K562 (cell line): ENCODE data around the gene SYNRG. TPM values are rescaled to one million over a fixed set of nuclear protein-coding genes. Genes with fewer than 3 reads are reported as not detected.

ENCODE experiments used
- ATAC-seq: fragments of 200-7000 bp; cut with Tn5 transposase; 3 replicates; pipeline ENCODE4 v1.9.1; 2020; ENCODE audit warnings: moderate library complexity
- BruUV-seq: library from RNA; stranded (reverse); fragments of 400-500 nt; replicated peaks from 2 replicates; lab custom pipeline; 2021; lab: Mats Ljungman, UMichigan
- CTCF ChIA-PET: fragments of 300-600 bp; formaldehyde crosslinking; extraction: SDS; loops from one replicate; lab custom pipeline; 2021; ENCODE audit warnings: low intra/inter-chr PET ratio; lab: Yijun Ruan, JAX
- POLR2A ChIA-PET: fragments of 300-600, 350-650 bp; sonication (Branson Sonifier 250); formaldehyde crosslinking; extraction: SDS; loops from one replicate; lab custom pipeline; 2021; ENCODE audit warnings: antibody characterized with exemption, inconsistent platforms; lab: Yijun Ruan, JAX
- DNase-seq, 4 experiments: peaks; one replicate each; pipeline versions ENCODE4 v3.0.0 to v3.0.0-alpha.2; 2011 to 2018; ENCODE audit warnings: low spot score in 3 of 4, mixed read lengths in 3 of 4; ENCODE audit errors: extremely low read depth in 1 of 4
- FAIRE-seq: peaks from 2 replicates; lab custom pipeline; 2011; peaks lifted over from hg19 to GRCh38; lab: Jason Lieb, UNC
- H2AFZ ChIP-seq: 2 replicates; pipeline ENCODE4 v1.6.0; 2011; ENCODE audit warnings: low read depth, low read length, control low read depth, inconsistent platforms
- H3K27ac ChIP-seq: fragments of 200-600 bp; 3 replicates; pipeline ENCODE4 v1.8.0; 2011; ENCODE audit warnings: low read depth, mild to moderate bottlenecking, control low read depth, inconsistent platforms, low read length, moderate library complexity, mixed read lengths; ENCODE audit errors: extremely low read depth
- H3K27me3 ChIP-seq, 2 experiments: fragments of 300-600 bp in 1 of 2; 2 replicates in 1 of 2; 3 replicates in 1 of 2; pipeline versions ENCODE4 v1.6.0 to v1.8.0; 2011; ENCODE audit warnings: inconsistent platforms in 2 of 2, low read length in 2 of 2, mild to moderate bottlenecking in 1 of 2, mixed read lengths in 1 of 2, moderate library complexity in 1 of 2; ENCODE audit not compliant: control insufficient read depth in 2 of 2, insufficient read depth in 2 of 2
- H3K36me3 ChIP-seq: fragments of 300-600 bp; 3 replicates; pipeline ENCODE4 v1.8.0; 2011; ENCODE audit warnings: mild to moderate bottlenecking, low read length, inconsistent platforms; ENCODE audit not compliant: control insufficient read depth, insufficient read depth
- H3K4me1 ChIP-seq, 2 experiments: fragments of 200-600 bp in 1 of 2; replicated peaks in 1 of 2; 2 replicates in 1 of 2; 3 replicates in 1 of 2; pipeline versions ENCODE4 v1.5.1 to v1.8.0; 2011; ENCODE audit warnings: inconsistent platforms in 2 of 2, low read length in 2 of 2, mild to moderate bottlenecking in 1 of 2, mixed read lengths in 1 of 2, moderate library complexity in 1 of 2; ENCODE audit not compliant: control insufficient read depth in 2 of 2, insufficient read depth in 2 of 2
- H3K4me2 ChIP-seq: 2 replicates; pipeline ENCODE4 v1.6.1; 2011; ENCODE audit warnings: low read length, control low read depth, inconsistent platforms, mixed read lengths; ENCODE audit not compliant: insufficient read depth
- H3K4me3 ChIP-seq: fragments of 200-600 bp; sonication (generic), shearing (Covaris generic); 2 replicates; pipeline ENCODE4 v1.5.1; 2016; ENCODE audit warnings: control low read depth, inconsistent platforms
- H3K79me2 ChIP-seq: fragments of 200-600 bp; 3 replicates; pipeline ENCODE4 v1.8.0; 2011; ENCODE audit warnings: low read length, inconsistent platforms; ENCODE audit not compliant: control insufficient read depth, insufficient read depth
- H3K9ac ChIP-seq, 2 experiments: 2 replicates each; pipeline versions ENCODE4 v1.6.0 to v1.6.1; 2011; ENCODE audit warnings: low read depth in 2 of 2, low read length in 2 of 2, control low read depth in 1 of 2, inconsistent platforms in 1 of 2, mild to moderate bottlenecking in 1 of 2, mixed read lengths in 1 of 2; ENCODE audit not compliant: insufficient read depth in 1 of 2
- H3K9me1 ChIP-seq: one replicate; pipeline ENCODE4 v1.6.0; 2011; ENCODE audit warnings: inconsistent platforms, mild to moderate bottlenecking, low read length, moderate library complexity; ENCODE audit not compliant: control insufficient read depth, insufficient read depth
- H3K9me3 ChIP-seq: replicated peaks from 2 replicates; pipeline ENCODE4 v1.5.1; 2011; ENCODE audit warnings: low read depth, low read length, inconsistent platforms; ENCODE audit not compliant: control insufficient read depth, insufficient read depth
- H4K20me1 ChIP-seq: replicated peaks from 2 replicates; pipeline ENCODE4 v1.6.1; 2011; ENCODE audit warnings: low read length, inconsistent platforms, mixed read lengths; ENCODE audit not compliant: control insufficient read depth, insufficient read depth
- C11orf30 ChIP-seq: fragments of 450-650 bp; IDR thresholded peaks from 2 replicates; pipeline ENCODE4 v1.6.1; 2016; ENCODE audit warnings: low read depth, mild to moderate bottlenecking
- FOXP1 ChIP-seq: sonication (generic); formaldehyde crosslinking; IDR thresholded peaks from 2 replicates; pipeline ENCODE4 v1.8.0; 2022; ENCODE audit warnings: mild to moderate bottlenecking, missing genetic modification reagents
- HDAC1 ChIP-seq, 2 experiments: fragments of 450-650 bp; IDR thresholded peaks; 2 replicates each; pipeline ENCODE4 v1.6.1; 2016 to 2017; ENCODE audit warnings: inconsistent platforms in 1 of 2, mild to moderate bottlenecking in 1 of 2, moderate library complexity in 1 of 2
- KAT2B ChIP-seq: IDR thresholded peaks from one replicate; pipeline ENCODE4 v1.6.1; 2012; ENCODE audit warnings: low read depth, mild to moderate bottlenecking, control low read depth, inconsistent platforms, low read length, moderate library complexity
- MAFG ChIP-seq: fragments of 450-650 bp; conservative IDR thresholded peaks from 2 replicates; pipeline ENCODE4 v1.6.1; 2016; ENCODE audit warnings: missing genetic modification characterization, missing compliant biosample characterization
- MAFK ChIP-seq: IDR thresholded peaks from 2 replicates; pipeline ENCODE4 v1.6.1; 2011; ENCODE audit warnings: low read length, improper control_type of control experiment
- NKRF ChIP-seq: fragments of 450-650 bp; IDR thresholded peaks from 2 replicates; pipeline ENCODE4 v1.6.1; 2016; ENCODE audit warnings: borderline replicate concordance
- SREBF1 ChIP-seq: fragments of 150-350 bp; IDR thresholded peaks from 2 replicates; pipeline ENCODE4 v1.6.1; 2014; ENCODE audit warnings: antibody characterized with exemption, low read depth, low read length, borderline replicate concordance
- ZNF280A ChIP-seq: fragments of 450-650 bp; IDR thresholded peaks from 2 replicates; pipeline ENCODE4 v1.6.1; 2018; ENCODE audit warnings: mild to moderate bottlenecking, low read depth; ENCODE audit not compliant: partially characterized antibody
- ZNF316 ChIP-seq: fragments of 450-650 bp; IDR thresholded peaks from 2 replicates; pipeline ENCODE4 v1.6.1; 2016
- ZNF778 ChIP-seq: fragments of 450-650 bp; formaldehyde crosslinking; IDR thresholded peaks from 2 replicates; pipeline ENCODE4 v1.4.0; 2020; ENCODE audit warnings: mild to moderate bottlenecking, moderate library complexity
- in situ Hi-C: fragments of 300-500 bp; cut with MboI; formaldehyde crosslinking; loops from 4 replicates; pipeline ENCODE4 v1.15.0; 2018; ENCODE audit warnings: inconsistent platforms, mixed read lengths
- intact Hi-C: fragments of 100-400 bp; cut with micrococcal nuclease; formaldehyde crosslinking; loops from 2 replicates; pipeline ENCODE4 v1.14.2; 2022
- polyA plus RNA-seq, 8 experiments: library from polyadenylated mRNA; depleted of rRNA in 4 of 8; stranded (reverse) in 5 of 8; unstranded in 3 of 8; fragments of >200 nt; fragmentation: Nextera tagmentation in 2 of 8; fragmentation: Illumina TruSeq in 1 of 8; extraction: Ambion mirVana in 2 of 8; extraction: Trizol in 1 of 8; gene quantifications; 2 replicates each; pipeline versions ENCODE4 v1.2.1 to v1.2.3, GENCODE V29; 2011 to 2014; ENCODE audit warnings: inconsistent platforms in 1 of 8, missing spikeins in 1 of 8
- total RNA-seq, 7 experiments: library from RNA; depleted of rRNA in 6 of 7; stranded (reverse); fragments of >200 nt in 6 of 7; fragmentation: Illumina TruSeq in 2 of 7; extraction: Trizol in 2 of 7; gene quantifications; 2 replicates each; pipeline versions ENCODE4 v1.2.1 to v1.2.3, GENCODE V29; 2011 to 2021; ENCODE audit warnings: low replicate concordance in 1 of 7

The SYNRG gene
- total and polyA plus RNA-seq, 9 of the 15 experiments (the other 6 are each of a cell fraction or from before 2014, with no cell fraction given), result 2.9 to 28.2 (median 15.1) TPM

GRCh38 chr17:37500378-37500777 lies 108.8 kb downstream of the SYNRG start:
- Histone ChIP-seq H3K9me1 (no peaks in the 10 kb centered on the region), H4K20me1 (no peaks in the 10 kb centered on the region), H3K27me3 (no peaks in the 10 kb centered on the region), H3K4me3 (no peak overlapping the region), H2AFZ (no peak overlapping the region), H3K4me2 (no peak overlapping the region), H3K79me2 (peaks cover 80% of the 10 kb centered on the region), H3K36me3 (peaks cover 3% of the 10 kb centered on the region; the same call in 1 of the 3 replicates), H3K9ac (no peak overlapping the region), H3K4me1 (no peaks in the 10 kb centered on the region), H3K9me3 (no peaks in the 10 kb centered on the region), H3K27ac (no peak overlapping the region)
- in situ Hi-C loops (no loop called here), intact Hi-C loops (no loop called here)
- no peak for ATAC-seq
- FAIRE-seq, result no peak
- BruUV-seq, result no TSS peak
- no peak for DNase-seq
- POLR2A ChIA-PET, result interaction anchor here (0.6 to 1.3 kb wide), 2 partner anchors 9 to 56 kb away, joined by 3 to 5 read pairs; no protein-coding TSS in a partner anchor
- CTCF ChIA-PET, result no interaction called here
- no peak for TF ChIP-seq ZNF280A
- TF ChIP-seq NKRF, result no peak
- TF ChIP-seq ZNF778, result no peak
- TF ChIP-seq MAFK, result 0 out of 2 replicates have a peak, but pooled peaks have one; percentile 14
- TF ChIP-seq ZNF316, result peak; percentile 80
- peak; percentile 54; the same call in 1 of the 2 replicates for TF ChIP-seq C11orf30
- peak; percentile 44; the same call in 1 of the 2 replicates for TF ChIP-seq MAFG (tag)
- TF ChIP-seq HDAC1 (IDR thresholded peaks at IDR 0.05), result no peak
- no peak for TF ChIP-seq SREBF1
- no peak for TF ChIP-seq KAT2B
- no peak for TF ChIP-seq FOXP1 (CRISPR knock-in tag)
